Measurements from ENCODE around the gene ZCCHC24.

DNA sequence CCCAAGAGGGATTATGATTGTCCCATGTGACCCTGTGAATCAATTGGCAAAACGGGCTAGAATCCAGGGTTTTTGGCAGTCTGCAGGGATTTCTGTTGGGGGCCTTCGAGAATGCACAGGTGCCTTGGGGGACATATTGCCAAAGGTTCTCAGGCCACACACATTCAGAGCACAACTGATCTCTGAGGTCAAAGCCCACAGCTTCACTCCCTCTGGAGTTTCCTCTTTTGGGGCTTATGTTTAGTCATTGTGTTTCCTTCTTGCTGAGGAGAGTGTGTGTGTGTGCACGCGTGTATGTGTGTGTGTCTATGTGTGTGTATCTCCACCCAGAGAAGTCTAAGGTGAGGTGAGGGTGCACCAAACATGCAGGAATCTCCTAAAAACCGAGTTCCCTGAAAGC, 89.3 kb downstream of the ZCCHC24 start:
- TF ChIP-seq, protein P1, sequence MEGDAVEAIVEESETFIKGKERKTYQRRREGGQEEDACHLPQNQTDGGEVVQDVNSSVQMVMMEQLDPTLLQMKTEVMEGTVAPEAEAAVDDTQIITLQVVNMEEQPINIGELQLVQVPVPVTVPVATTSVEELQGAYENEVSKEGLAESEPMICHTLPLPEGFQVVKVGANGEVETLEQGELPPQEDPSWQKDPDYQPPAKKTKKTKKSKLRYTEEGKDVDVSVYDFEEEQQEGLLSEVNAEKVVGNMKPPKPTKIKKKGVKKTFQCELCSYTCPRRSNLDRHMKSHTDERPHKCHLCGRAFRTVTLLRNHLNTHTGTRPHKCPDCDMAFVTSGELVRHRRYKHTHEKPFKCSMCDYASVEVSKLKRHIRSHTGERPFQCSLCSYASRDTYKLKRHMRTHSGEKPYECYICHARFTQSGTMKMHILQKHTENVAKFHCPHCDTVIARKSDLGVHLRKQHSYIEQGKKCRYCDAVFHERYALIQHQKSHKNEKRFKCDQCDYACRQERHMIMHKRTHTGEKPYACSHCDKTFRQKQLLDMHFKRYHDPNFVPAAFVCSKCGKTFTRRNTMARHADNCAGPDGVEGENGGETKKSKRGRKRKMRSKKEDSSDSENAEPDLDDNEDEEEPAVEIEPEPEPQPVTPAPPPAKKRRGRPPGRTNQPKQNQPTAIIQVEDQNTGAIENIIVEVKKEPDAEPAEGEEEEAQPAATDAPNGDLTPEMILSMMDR (IDR thresholded peaks at IDR 0.05; ENCODE audit: low read length): no peak
- TF ChIP-seq EZH2 (IDR thresholded peaks at IDR 0.05; ENCODE audit: borderline replicate concordance, low read length): no peak
